Gastroesophageal sphincter (tissue), 3 donors: ENCODE data around the gene SSRP1.

Experiments used
- CTCF ChIP-seq, 4 experiments: fragments of 200-600 bp in 2 of 4; fragments of 450-650 bp in 2 of 4; sonication (generic) in 1 of 4; IDR thresholded peaks; one replicate each; pipeline ENCODE4 v1.5.1; 2017 to 2019; ENCODE audit warnings: antibody characterized with exemption in 4 of 4, mild to moderate bottlenecking in 2 of 4, moderate library complexity in 2 of 4
- POLR2A ChIP-seq, 2 donors: fragments of 450-650 bp; IDR thresholded peaks; one replicate each; pipeline ENCODE4 v1.6.1; 2017; ENCODE audit warnings: antibody characterized with exemption in 2 of 2, mild to moderate bottlenecking in 2 of 2, moderate library complexity in 1 of 2

GRCh38 chr11:57345555-57346211 is 10.0 kb upstream of the SSRP1 start:
- TF ChIP-seq CTCF (IDR thresholded peaks at IDR 0.05) = peak in 3 of 4 experiments; percentile 53 to 90 (median 68)
- TF ChIP-seq POLR2A (IDR thresholded peaks at IDR 0.05) = no peak
